ENCODE measurements around the gene DARS1. TPM values are rescaled to one million over a fixed set of nuclear protein-coding genes. Genes with fewer than 3 reads are reported as not detected.
A peak's percentile ranks its signal among the peaks of the same experiment; 100 is the strongest.
"Not testable (repeated sequence)": the region's sequence is repeated elsewhere in the genome, so short reads cannot be mapped to it uniquely, and the experiment has no call there.

DARS1 gene
- total RNA-seq, 2 donors from 2014 or later: 53.8 to 72.1 TPM

DNA sequence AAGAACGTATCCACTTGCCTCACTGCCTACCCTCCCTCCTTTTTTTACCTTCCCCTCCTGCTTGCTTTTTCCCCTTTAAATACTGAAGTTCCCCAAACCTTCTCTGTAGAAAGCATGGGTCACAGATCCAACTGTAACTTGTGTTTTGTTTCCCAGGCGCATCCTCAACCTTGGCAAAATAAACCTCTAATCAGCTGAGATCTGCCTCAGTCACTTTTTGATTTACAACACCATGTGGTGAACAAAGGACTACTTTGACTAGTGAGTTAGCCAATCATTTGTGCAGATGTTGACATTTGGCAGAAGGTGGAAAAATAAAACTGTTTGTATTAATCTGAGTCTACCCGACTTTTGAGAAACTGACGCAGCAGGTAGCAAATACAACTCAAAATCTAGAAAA is 85.9 kb downstream of the DARS1 start:
- DNase-seq: no peak
- no peaks in the 10 kb centered on the region for H3K4me1 Mint-ChIP-seq
- H3K27me3 Mint-ChIP-seq: no peaks in the 10 kb centered on the region
- H3K27ac Mint-ChIP-seq: no peak overlapping the region
- no peak overlapping the region for H3K4me3 Mint-ChIP-seq
- no peak for ATAC-seq
- no peaks in the 10 kb centered on the region for H3K36me3 Mint-ChIP-seq (ENCODE audit: low read depth)
- H3K9me3 ChIP-seq (ENCODE audit: control insufficient read depth, low read length, poor library complexity, severe bottlenecking): no peaks in the 10 kb centered on the region

DNA sequence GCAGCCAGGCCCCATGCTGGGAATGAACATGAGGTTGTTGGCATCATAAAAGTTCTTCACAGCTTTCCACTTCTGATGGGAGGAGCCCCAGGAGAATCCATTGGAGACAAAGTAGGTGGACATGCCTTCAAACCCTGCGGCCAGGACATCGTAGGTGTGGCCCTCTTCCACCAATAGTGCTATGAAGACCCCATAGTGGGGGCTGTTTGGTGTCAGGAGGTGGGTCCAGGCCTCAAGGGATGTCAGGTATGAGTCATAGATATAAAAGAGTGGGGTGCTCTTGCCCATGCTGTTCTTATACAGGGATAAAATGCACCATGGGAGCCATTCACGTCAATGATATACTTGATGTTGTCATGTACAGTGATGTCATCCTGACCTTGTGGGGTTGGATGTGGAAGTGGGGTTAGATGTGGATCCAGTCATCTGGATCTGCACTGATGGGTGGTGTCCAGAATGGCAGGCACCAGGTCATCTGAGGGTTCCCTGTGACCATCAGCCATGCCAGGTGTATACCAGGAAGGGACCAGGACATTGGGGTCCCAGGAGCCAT is 87.1 kb downstream of the DARS1 start:
- H3K4me1 Mint-ChIP-seq: no peaks in the 10 kb centered on the region
- no peak overlapping the region for H3K4me3 Mint-ChIP-seq
- no peaks in the 10 kb centered on the region for H3K9me3 ChIP-seq (ENCODE audit: control insufficient read depth, low read length, poor library complexity, severe bottlenecking)
- ATAC-seq (no peak), DNase-seq (no peak)
- no peak overlapping the region for H3K27ac Mint-ChIP-seq
- no peaks in the 10 kb centered on the region for H3K27me3 Mint-ChIP-seq
- no peaks in the 10 kb centered on the region for H3K36me3 Mint-ChIP-seq (ENCODE audit: low read depth)

DNA sequence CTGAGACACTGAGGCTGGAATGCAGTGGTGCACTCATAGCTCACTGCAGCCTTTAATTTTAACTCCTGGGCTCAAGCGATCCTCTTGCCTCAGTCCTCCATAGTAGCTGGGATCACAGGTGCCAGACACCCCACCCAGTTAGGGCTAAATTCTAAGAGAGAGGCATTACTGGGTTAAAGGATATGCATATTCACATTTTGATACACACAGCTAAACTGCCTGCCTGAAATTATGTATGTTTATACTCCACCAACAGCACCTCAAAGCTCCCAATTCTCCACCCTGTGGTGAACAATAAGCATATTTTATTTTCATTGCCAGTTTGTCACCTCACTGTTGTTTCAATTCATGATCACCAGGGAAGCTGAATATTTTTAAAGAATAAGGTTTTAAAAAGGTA is 90.5 kb downstream of the DARS1 start:
- no peaks in the 10 kb centered on the region for H3K9me3 ChIP-seq (ENCODE audit: control insufficient read depth, low read length, poor library complexity, severe bottlenecking)
- Mint-ChIP-seq H3K27me3 (no peaks in the 10 kb centered on the region), H3K4me3 (no peak overlapping the region), H3K36me3 (ENCODE audit: low read depth) (no peaks in the 10 kb centered on the region), H3K27ac (no peak overlapping the region), H3K4me1 (no peaks in the 10 kb centered on the region)
- DNase-seq: no peak
- ATAC-seq: no peak

DNA sequence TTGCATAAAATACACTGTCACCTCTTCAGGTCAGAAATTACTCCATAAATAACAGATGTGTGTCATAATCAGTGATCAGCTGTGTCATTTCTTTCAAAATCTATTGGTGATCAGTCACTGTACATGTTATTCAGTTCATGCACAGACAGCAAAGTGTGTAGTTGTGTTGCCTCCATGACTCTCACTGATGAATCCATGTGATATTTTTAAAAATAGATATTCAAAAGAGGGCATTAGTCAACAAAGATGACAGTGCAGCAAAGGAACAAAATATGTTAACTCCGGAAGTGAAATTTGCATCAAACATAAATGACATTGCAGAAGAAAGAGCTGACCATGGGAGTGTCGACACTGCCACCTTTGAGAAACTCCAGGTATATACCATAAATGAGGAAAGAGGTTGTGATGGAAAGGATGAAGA is 92.0 kb downstream of the DARS1 start:
- no peak overlapping the region for H3K4me3 Mint-ChIP-seq
- no peaks in the 10 kb centered on the region for H3K4me1 Mint-ChIP-seq
- no peaks in the 10 kb centered on the region for H3K36me3 Mint-ChIP-seq (ENCODE audit: low read depth)
- H3K27me3 Mint-ChIP-seq: no peaks in the 10 kb centered on the region
- H3K27ac Mint-ChIP-seq: no peak overlapping the region
- ATAC-seq: no peak
- no peak for DNase-seq
- H3K9me3 ChIP-seq (ENCODE audit: control insufficient read depth, low read length, poor library complexity, severe bottlenecking): no peaks in the 10 kb centered on the region

DNA sequence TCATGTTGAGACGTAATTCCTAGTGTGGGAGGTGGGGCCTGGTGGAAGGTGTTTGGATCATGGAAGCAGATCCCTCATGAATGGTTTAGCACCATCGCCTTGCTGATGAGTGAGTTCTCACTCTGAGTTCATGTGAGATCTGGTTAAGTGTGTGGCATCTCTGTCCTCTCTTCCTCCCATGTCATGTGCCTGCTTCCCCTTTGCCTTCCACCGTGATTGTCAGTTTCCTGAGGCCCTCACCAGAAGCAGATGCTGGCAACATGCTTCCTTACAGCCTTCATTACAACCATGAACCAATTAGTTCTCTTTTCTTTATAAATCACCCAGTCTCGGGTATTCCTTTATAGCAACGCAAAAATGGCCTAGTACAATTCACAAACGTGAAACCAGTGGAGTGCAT is 94.6 kb downstream of the DARS1 start:
- no peak for DNase-seq
- Mint-ChIP-seq H3K36me3 (ENCODE audit: low read depth) (no peaks in the 10 kb centered on the region), H3K27me3 (peaks cover 8% of the 10 kb centered on the region), H3K27ac (no peak overlapping the region), H3K4me3 (no peak overlapping the region), H3K4me1 (peaks cover 3% of the 10 kb centered on the region)
- ATAC-seq: no peak
- no peaks in the 10 kb centered on the region for H3K9me3 ChIP-seq (ENCODE audit: control insufficient read depth, low read length, poor library complexity, severe bottlenecking)

DNA sequence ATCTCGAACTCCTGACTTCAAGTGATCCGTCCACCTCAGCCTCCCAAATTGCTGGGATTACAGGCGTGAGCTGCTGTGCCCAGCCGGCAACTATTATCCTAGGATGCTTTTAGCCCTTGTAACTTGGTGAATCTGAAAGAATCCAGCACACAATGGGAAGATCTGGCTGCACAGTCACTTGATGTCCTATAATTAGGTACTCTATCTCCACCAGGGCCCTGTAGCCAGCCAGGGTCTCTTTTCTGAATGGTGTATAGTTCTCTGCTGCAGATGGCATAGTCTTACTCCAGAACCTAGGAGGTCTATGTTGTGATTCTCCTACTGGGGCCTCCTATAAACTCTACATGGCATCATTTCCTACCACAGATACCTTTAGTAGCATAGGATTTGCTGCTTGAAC is 95.3 kb downstream of the DARS1 start:
- H3K27ac Mint-ChIP-seq: no peak overlapping the region
- peaks cover 14% of the 10 kb centered on the region for H3K27me3 Mint-ChIP-seq
- peaks cover 3% of the 10 kb centered on the region for H3K4me1 Mint-ChIP-seq
- DNase-seq (no peak), ATAC-seq (no peak)
- H3K9me3 ChIP-seq (ENCODE audit: control insufficient read depth, low read length, poor library complexity, severe bottlenecking): no peaks in the 10 kb centered on the region
- no peak overlapping the region for H3K4me3 Mint-ChIP-seq
- no peaks in the 10 kb centered on the region for H3K36me3 Mint-ChIP-seq (ENCODE audit: low read depth)

DNA sequence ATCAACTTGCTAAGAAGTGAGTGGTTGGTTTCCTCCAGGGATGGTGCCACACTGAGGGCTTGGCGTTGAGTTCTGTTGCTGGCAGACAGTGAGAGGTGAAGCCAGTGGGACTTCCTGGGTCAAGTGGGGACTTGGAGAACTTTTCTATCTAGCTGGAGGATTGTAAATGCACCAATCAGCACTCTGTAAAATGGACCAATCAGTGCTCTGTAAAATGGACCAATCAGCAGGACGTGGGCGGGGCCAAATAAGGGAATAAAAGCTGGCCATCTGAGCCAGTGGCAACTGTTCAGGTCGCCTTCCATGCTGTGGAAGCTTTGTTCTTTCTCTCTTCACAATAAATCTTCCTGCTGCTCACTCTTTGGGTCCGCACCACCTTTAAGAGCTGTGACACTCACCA is 96.8 kb downstream of the DARS1 start:
- not testable (repeated sequence) for ATAC-seq; H3K4me3 Mint-ChIP-seq; H3K36me3 Mint-ChIP-seq (ENCODE audit: low read depth); H3K4me1 Mint-ChIP-seq; H3K9me3 ChIP-seq (ENCODE audit: control insufficient read depth, low read length, poor library complexity, severe bottlenecking); H3K27ac Mint-ChIP-seq; DNase-seq
- peaks cover 15% of the 10 kb centered on the region for H3K27me3 Mint-ChIP-seq

DNA sequence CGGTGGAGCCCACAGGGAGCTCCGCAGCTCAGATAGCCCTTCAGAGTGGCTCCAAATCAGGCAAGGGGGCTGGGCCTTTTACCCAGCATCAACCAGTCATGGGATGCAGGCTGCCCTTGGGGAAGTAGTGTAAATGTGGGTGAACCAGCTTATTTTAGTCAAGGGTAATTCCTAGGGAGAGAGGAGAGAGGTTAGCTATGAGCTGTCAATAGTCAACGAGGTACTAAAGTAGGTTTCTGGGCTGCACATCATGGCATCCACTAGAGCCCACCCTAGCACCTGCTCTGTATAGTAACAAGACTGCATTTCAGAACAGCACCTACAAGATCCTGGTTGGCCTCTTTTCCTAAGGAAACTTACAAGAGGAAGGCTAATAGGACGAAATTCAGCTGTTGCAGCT is 99.7 kb downstream of the DARS1 start:
- peaks cover 6% of the 10 kb centered on the region for H3K4me1 Mint-ChIP-seq
- no peak for DNase-seq
- ATAC-seq: no peak
- H3K27me3 Mint-ChIP-seq: peaks cover 15% of the 10 kb centered on the region
- H3K9me3 ChIP-seq (ENCODE audit: control insufficient read depth, low read length, poor library complexity, severe bottlenecking): no peaks in the 10 kb centered on the region
- H3K36me3 Mint-ChIP-seq (ENCODE audit: low read depth): no peaks in the 10 kb centered on the region
- H3K27ac Mint-ChIP-seq: no peak overlapping the region
- H3K4me3 Mint-ChIP-seq: no peak overlapping the region

DNA sequence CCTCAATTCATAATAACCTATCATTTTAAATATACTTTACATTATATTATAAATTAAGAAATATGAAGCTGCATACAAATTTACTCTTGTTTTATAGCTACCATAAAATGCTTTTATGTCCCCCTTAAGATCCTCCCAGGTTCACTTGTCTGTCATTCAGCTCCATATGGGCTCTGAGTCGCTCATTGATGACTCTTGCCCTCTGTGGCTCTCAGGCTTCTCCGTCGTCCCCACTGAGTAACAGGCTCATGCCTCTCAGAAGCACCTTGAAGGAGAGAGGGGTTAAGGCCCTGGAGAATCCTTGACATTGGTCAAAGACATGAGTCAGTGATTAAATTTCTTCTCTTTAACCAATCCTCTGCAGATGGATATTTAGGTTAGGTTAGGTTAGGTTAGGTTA is 103.0 kb downstream of the DARS1 start:
- ATAC-seq: no peak
- peaks cover 3% of the 10 kb centered on the region for H3K4me1 Mint-ChIP-seq
- H3K36me3 Mint-ChIP-seq (ENCODE audit: low read depth): no peaks in the 10 kb centered on the region
- no peak for DNase-seq
- peaks cover 7% of the 10 kb centered on the region for H3K27me3 Mint-ChIP-seq
- H3K4me3 Mint-ChIP-seq: no peak overlapping the region
- no peaks in the 10 kb centered on the region for H3K9me3 ChIP-seq (ENCODE audit: control insufficient read depth, low read length, poor library complexity, severe bottlenecking)
- no peak overlapping the region for H3K27ac Mint-ChIP-seq

DNA sequence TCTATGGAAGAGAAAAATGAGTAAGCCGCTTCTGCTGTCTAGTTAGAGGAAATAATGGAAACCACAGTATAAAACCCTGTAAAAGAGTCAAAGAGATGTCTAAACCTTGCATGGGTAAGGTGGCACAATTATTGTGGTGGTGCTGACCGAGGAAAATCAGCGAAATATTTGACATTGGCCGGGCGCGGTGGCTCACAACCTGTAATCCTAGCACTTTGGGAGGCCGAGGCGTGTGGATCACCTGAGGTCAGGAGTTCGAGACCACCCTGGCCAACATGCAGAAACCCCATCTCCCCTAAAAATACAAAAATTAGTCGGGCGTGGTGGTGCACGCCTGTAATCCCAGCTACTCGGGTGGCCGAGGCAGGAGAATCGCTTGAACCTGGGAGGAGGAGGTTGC is 108.7 kb downstream of the DARS1 start:
- peaks cover 31% of the 10 kb centered on the region for H3K4me1 Mint-ChIP-seq
- peak overlapping the region; percentile 95 for H3K4me3 Mint-ChIP-seq
- not testable (repeated sequence) for H3K36me3 Mint-ChIP-seq (ENCODE audit: low read depth); ATAC-seq; H3K27me3 Mint-ChIP-seq; DNase-seq; H3K9me3 ChIP-seq (ENCODE audit: control insufficient read depth, low read length, poor library complexity, severe bottlenecking)
- H3K27ac Mint-ChIP-seq: peak overlapping the region; percentile 91

DNA sequence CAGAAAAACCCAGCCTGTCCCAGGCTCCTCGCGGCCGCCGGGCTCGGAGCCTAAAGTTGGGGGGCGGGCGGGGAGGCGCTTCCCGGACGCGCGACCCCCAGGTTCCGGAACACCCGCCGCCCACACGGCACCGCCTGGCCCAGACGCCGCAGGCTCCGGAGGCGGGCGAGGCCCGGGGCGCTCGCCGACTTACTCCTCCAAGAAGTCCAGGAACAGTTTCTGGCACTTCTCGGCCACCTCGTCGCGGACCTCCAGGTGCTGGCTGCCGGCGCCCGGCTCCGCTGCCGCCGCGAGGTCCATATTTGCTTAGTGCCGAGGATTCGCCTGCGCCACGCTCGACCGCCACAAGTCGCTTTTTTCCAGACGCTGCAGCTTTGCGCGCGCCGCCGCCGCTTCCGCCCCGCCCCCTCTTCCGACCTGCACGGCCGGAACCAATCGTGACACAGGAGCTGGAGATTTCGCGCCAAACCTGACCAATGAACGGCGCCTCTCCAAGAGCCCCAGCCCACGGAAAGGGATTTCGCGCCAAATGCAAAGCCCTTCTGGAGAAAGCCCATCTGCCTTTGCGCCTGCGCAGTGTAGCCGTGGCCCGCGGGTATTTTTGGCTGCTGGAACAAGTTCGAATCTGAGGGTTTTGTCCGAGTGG is 109.2 kb downstream of the DARS1 start, which contains the start of gene MCM6:
Gene MCM6, minus strand, starts transcription at position 378 of the 646 bp plus-strand sequence. Its CDS starts 78 bp downstream, at position 300.
- Mint-ChIP-seq H3K27me3 (no peaks in the 10 kb centered on the region), H3K4me1 (peaks cover 34% of the 10 kb centered on the region), H3K36me3 (ENCODE audit: low read depth) (no peaks in the 10 kb centered on the region), H3K4me3 (peak within 1 kb of the TSS; percentile 95), H3K27ac (peak within 1 kb of the TSS; percentile 91)
- no peaks in the 10 kb centered on the region for H3K9me3 ChIP-seq (ENCODE audit: control insufficient read depth, low read length, poor library complexity, severe bottlenecking)
- DNase-seq (peak; percentile 95 to 96 (median 95)), ATAC-seq (peak; percentile 92)

DNA sequence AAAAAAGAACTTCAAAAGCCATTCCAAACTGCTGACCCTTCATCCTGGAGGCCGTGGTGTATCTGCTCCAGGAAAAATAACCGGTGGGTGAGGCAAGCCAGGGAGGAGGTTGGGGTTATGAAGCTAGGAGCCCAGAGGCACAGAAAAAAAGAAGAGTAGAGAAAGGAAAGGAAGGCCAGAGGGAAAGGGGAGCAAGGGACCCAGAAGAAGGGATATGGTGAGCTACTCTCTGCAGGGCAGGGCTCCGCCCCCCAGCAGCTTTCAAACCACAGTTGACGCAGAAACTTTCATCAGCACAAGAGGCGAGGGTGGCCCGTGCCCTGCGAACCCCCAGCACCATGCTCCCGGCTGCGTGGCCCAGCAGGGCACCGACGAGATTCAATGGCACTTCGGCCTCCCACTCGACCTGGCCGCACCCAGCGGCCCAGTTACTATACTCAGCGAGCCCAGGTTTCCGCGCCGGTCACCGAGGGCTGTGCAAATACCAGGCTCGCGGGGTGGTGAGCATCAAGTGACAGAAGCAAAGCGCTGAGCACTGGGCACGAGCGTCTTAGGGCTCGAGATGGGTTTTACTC is 109.8 kb downstream of the DARS1 start:
- no peaks in the 10 kb centered on the region for H3K36me3 Mint-ChIP-seq (ENCODE audit: low read depth)
- H3K27me3 Mint-ChIP-seq: no peaks in the 10 kb centered on the region
- H3K9me3 ChIP-seq (ENCODE audit: control insufficient read depth, low read length, poor library complexity, severe bottlenecking): no peaks in the 10 kb centered on the region
- peak overlapping the region; percentile 91 for H3K27ac Mint-ChIP-seq
- peak overlapping the region; percentile 95 for H3K4me3 Mint-ChIP-seq
- peaks cover 34% of the 10 kb centered on the region for H3K4me1 Mint-ChIP-seq
- ATAC-seq: peak; percentile 83
- DNase-seq: peak; percentile 53 to 62 (median 58)

DNA sequence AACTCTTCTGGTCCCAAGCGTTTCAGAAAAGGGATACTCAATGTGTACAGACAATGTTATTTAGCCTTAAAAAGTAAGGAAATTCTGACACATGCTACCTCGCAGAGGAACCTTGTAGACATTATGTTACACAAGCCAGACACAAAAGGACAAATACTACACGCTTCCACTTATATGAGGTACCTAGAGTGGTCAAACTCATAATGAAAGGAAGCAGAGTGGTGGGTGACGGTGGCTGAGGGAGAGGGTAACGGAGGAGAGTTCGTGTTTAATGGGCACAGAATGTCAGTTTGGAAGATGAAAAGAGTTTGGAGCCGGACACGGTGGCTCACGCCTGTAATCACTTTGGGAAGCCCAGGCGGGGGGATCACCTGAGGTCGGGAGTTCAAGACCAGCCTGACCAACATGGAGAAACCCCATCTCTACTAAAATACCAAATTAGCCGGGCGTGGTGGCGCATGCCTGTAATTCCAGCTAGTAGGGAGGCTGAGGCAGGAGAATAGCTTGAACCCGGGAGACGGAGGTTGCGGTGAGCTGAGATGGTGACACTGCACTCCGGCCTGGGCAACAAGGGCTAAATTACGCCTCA is 110.6 kb downstream of the DARS1 start:
- ATAC-seq: no peak
- H3K27me3 Mint-ChIP-seq: no peaks in the 10 kb centered on the region
- no peak for DNase-seq

More for the DNA sequence above, 110.6 kb downstream of the DARS1 start:
- H3K9me3 ChIP-seq (ENCODE audit: control insufficient read depth, low read length, poor library complexity, severe bottlenecking): no peaks in the 10 kb centered on the region
- H3K4me3 Mint-ChIP-seq: peak overlapping the region; percentile 95
- H3K36me3 Mint-ChIP-seq (ENCODE audit: low read depth): no peaks in the 10 kb centered on the region
- peaks cover 34% of the 10 kb centered on the region for H3K4me1 Mint-ChIP-seq
- H3K27ac Mint-ChIP-seq: peak overlapping the region; percentile 91
